Measurements from ENCODE around the gene OR52N1.

Gene OR52N1

GRCh38 chr11:5753943-5754342, 37.1 kb downstream of the OR52N1 start, which contains the start of gene OR52N4:
OR52N4 (plus strand) TSS chr11:5754243; CDS start chr11:5754741, 498 bp downstream.
- TF ChIP-seq ISL1 (CRISPR knock-in tag; IDR thresholded peaks at IDR 0.05) (no peak), GLIS3 (CRISPR knock-in tag; IDR thresholded peaks at IDR 0.05) (no peak), ESRRG (CRISPR knock-in tag; IDR thresholded peaks at IDR 0.05) (no peak), OSR1 (CRISPR knock-in tag; IDR thresholded peaks at IDR 0.05) (no peak), ZNF8 (CRISPR knock-in tag; IDR thresholded peaks at IDR 0.05) (no peak), CREB5 (CRISPR knock-in tag; IDR thresholded peaks at IDR 0.05; ENCODE audit: low read depth) (no peak), TOX (CRISPR knock-in tag; IDR thresholded peaks at IDR 0.05; ENCODE audit: borderline replicate concordance) (no peak), PPARA (CRISPR knock-in tag; IDR thresholded peaks at IDR 0.05; ENCODE audit: borderline replicate concordance) (no peak), TCF4 (CRISPR knock-in tag; IDR thresholded peaks at IDR 0.05; ENCODE audit: borderline replicate concordance) (no peak), ZNF70 (CRISPR knock-in tag; IDR thresholded peaks at IDR 0.05) (no peak), ARNTL (CRISPR knock-in tag; IDR thresholded peaks at IDR 0.05; ENCODE audit: borderline replicate concordance, low read depth) (no peak), RARB (CRISPR knock-in tag; IDR thresholded peaks at IDR 0.05) (no peak), ZFP3 (CRISPR knock-in tag; IDR thresholded peaks at IDR 0.05) (no peak)
- TF ChIP-seq, protein P1, sequence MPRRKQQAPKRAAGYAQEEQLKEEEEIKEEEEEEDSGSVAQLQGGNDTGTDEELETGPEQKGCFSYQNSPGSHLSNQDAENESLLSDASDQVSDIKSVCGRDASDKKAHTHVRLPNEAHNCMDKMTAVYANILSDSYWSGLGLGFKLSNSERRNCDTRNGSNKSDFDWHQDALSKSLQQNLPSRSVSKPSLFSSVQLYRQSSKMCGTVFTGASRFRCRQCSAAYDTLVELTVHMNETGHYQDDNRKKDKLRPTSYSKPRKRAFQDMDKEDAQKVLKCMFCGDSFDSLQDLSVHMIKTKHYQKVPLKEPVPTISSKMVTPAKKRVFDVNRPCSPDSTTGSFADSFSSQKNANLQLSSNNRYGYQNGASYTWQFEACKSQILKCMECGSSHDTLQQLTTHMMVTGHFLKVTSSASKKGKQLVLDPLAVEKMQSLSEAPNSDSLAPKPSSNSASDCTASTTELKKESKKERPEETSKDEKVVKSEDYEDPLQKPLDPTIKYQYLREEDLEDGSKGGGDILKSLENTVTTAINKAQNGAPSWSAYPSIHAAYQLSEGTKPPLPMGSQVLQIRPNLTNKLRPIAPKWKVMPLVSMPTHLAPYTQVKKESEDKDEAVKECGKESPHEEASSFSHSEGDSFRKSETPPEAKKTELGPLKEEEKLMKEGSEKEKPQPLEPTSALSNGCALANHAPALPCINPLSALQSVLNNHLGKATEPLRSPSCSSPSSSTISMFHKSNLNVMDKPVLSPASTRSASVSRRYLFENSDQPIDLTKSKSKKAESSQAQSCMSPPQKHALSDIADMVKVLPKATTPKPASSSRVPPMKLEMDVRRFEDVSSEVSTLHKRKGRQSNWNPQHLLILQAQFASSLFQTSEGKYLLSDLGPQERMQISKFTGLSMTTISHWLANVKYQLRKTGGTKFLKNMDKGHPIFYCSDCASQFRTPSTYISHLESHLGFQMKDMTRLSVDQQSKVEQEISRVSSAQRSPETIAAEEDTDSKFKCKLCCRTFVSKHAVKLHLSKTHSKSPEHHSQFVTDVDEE (CRISPR knock-in tag; IDR thresholded peaks at IDR 0.05), result no peak
- TF ChIP-seq, protein P2, sequence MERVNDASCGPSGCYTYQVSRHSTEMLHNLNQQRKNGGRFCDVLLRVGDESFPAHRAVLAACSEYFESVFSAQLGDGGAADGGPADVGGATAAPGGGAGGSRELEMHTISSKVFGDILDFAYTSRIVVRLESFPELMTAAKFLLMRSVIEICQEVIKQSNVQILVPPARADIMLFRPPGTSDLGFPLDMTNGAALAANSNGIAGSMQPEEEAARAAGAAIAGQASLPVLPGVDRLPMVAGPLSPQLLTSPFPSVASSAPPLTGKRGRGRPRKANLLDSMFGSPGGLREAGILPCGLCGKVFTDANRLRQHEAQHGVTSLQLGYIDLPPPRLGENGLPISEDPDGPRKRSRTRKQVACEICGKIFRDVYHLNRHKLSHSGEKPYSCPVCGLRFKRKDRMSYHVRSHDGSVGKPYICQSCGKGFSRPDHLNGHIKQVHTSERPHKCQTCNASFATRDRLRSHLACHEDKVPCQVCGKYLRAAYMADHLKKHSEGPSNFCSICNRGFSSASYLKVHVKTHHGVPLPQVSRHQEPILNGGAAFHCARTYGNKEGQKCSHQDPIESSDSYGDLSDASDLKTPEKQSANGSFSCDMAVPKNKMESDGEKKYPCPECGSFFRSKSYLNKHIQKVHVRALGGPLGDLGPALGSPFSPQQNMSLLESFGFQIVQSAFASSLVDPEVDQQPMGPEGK (CRISPR knock-in tag; IDR thresholded peaks at IDR 0.05; ENCODE audit: borderline replicate concordance), result no peak
- ATAC-seq, result no peak

GRCh38 chr11:5749836-5750235, 41.2 kb downstream of the OR52N1 start:
- ATAC-seq, result no peak
- TF ChIP-seq ZC3H10 (CRISPR knock-in tag; IDR thresholded peaks at IDR 0.05) (no peak), ESRRG (CRISPR knock-in tag; IDR thresholded peaks at IDR 0.05) (no peak), OSR1 (CRISPR knock-in tag; IDR thresholded peaks at IDR 0.05) (no peak), ZNF8 (CRISPR knock-in tag; IDR thresholded peaks at IDR 0.05) (no peak), TOX (CRISPR knock-in tag; IDR thresholded peaks at IDR 0.05; ENCODE audit: borderline replicate concordance) (no peak), TCF4 (CRISPR knock-in tag; IDR thresholded peaks at IDR 0.05; ENCODE audit: borderline replicate concordance) (no peak), ZFP3 (CRISPR knock-in tag; IDR thresholded peaks at IDR 0.05) (no peak), CREB5 (CRISPR knock-in tag; IDR thresholded peaks at IDR 0.05; ENCODE audit: low read depth) (no peak), BACH2 (CRISPR knock-in tag; IDR thresholded peaks at IDR 0.05; ENCODE audit: borderline replicate concordance) (no peak)
- TF ChIP-seq, protein P1 (CRISPR knock-in tag; IDR thresholded peaks at IDR 0.05), result no peak
- TF ChIP-seq, protein P3, sequence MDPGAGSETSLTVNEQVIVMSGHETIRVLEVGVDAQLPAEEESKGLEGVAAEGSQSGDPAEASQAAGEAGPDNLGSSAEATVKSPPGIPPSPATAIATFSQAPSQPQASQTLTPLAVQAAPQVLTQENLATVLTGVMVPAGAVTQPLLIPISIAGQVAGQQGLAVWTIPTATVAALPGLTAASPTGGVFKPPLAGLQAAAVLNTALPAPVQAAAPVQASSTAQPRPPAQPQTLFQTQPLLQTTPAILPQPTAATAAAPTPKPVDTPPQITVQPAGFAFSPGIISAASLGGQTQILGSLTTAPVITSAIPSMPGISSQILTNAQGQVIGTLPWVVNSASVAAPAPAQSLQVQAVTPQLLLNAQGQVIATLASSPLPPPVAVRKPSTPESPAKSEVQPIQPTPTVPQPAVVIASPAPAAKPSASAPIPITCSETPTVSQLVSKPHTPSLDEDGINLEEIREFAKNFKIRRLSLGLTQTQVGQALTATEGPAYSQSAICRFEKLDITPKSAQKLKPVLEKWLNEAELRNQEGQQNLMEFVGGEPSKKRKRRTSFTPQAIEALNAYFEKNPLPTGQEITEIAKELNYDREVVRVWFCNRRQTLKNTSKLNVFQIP (CRISPR knock-in tag; IDR thresholded peaks at IDR 0.05; ENCODE audit: borderline replicate concordance, low read depth), result no peak
